WTC11 (cell line): ENCODE data around the gene ISOC2.
A peak's percentile ranks its signal among the peaks of the same experiment; 100 is the strongest.

Experiments used
- CREB1 ChIP-seq: sonication (generic); formaldehyde crosslinking; IDR thresholded peaks from 2 replicates; pipeline ENCODE4 v1.8.0; 2023; ENCODE audit warnings: mild to moderate bottlenecking, missing genetic modification reagents
- KAT7 ChIP-seq: sonication (generic); formaldehyde crosslinking; IDR thresholded peaks from 2 replicates; pipeline ENCODE4 v1.8.1; 2023; ENCODE audit warnings: missing genetic modification reagents, mild to moderate bottlenecking, borderline replicate concordance
- TEAD4 ChIP-seq: sonication (generic); formaldehyde crosslinking; IDR thresholded peaks from 2 replicates; pipeline ENCODE4 v1.8.0; 2022; ENCODE audit warnings: mild to moderate bottlenecking, missing genetic modification reagents
- TF ChIP-seq, protein P1 (sequence below): fragments of 250-450 bp; sonication (Bioruptor Pico); IDR thresholded peaks from 2 replicates; pipeline ENCODE4 v1.9.0; 2021; ENCODE audit warnings: mild to moderate bottlenecking, borderline replicate concordance
- TF ChIP-seq, protein P2 (sequence below): fragments of 200-600 bp; IDR thresholded peaks from 2 replicates; pipeline ENCODE4 v1.8.0; 2022; ENCODE audit warnings: antibody characterized with exemption
- TF ChIP-seq, protein P3 (sequence below): sonication (generic); formaldehyde crosslinking; IDR thresholded peaks from 2 replicates; pipeline ENCODE4 v1.8.0; 2022; ENCODE audit warnings: mild to moderate bottlenecking, missing genetic modification reagents

DNA sequence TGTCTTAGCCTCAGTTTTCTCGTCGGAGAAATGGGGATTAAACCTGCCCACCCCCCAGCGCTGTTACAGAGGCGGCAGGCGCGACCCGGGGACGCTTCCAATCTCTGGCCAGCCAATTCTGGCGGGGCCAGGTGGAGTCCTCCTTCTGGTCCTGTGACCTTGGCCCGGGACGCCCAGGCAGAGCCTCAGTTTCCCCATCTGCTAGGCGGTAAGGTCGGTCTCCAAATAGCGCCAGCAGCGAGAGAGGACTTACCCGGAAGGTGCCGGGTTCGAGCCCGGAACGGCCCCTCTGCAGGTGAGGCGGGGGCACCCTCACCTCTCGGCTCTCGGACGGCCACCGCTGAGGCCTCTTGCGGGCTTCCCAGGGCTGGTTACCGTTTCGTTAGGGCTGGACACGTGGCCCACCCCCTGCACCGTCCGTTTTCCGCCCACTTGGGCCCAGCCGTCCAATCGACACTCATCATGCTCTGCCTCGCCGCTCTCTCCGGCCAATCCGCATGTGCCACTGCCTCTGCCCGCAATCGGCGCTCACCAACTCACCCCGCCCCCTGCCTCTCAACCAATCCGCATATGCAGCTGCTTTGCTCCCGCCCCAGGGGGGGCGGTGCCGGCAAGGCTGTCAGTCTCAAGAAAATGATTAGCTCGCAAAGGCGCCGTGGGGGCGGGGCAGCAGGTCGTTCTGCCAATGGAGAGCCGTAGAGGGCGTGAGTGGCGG lies at the start of gene ISOC2:
- TF ChIP-seq CREB1 (CRISPR knock-in tag) (no peak), KAT7 (no peak), TEAD4 (CRISPR knock-in tag) (no peak)
- TF ChIP-seq, protein P1, sequence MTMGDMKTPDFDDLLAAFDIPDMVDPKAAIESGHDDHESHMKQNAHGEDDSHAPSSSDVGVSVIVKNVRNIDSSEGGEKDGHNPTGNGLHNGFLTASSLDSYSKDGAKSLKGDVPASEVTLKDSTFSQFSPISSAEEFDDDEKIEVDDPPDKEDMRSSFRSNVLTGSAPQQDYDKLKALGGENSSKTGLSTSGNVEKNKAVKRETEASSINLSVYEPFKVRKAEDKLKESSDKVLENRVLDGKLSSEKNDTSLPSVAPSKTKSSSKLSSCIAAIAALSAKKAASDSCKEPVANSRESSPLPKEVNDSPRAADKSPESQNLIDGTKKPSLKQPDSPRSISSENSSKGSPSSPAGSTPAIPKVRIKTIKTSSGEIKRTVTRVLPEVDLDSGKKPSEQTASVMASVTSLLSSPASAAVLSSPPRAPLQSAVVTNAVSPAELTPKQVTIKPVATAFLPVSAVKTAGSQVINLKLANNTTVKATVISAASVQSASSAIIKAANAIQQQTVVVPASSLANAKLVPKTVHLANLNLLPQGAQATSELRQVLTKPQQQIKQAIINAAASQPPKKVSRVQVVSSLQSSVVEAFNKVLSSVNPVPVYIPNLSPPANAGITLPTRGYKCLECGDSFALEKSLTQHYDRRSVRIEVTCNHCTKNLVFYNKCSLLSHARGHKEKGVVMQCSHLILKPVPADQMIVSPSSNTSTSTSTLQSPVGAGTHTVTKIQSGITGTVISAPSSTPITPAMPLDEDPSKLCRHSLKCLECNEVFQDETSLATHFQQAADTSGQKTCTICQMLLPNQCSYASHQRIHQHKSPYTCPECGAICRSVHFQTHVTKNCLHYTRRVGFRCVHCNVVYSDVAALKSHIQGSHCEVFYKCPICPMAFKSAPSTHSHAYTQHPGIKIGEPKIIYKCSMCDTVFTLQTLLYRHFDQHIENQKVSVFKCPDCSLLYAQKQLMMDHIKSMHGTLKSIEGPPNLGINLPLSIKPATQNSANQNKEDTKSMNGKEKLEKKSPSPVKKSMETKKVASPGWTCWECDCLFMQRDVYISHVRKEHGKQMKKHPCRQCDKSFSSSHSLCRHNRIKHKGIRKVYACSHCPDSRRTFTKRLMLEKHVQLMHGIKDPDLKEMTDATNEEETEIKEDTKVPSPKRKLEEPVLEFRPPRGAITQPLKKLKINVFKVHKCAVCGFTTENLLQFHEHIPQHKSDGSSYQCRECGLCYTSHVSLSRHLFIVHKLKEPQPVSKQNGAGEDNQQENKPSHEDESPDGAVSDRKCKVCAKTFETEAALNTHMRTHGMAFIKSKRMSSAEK (CRISPR knock-in tag): 0 out of 2 replicates have a peak, but pooled peaks have one; percentile 87
- TF ChIP-seq, protein P2, sequence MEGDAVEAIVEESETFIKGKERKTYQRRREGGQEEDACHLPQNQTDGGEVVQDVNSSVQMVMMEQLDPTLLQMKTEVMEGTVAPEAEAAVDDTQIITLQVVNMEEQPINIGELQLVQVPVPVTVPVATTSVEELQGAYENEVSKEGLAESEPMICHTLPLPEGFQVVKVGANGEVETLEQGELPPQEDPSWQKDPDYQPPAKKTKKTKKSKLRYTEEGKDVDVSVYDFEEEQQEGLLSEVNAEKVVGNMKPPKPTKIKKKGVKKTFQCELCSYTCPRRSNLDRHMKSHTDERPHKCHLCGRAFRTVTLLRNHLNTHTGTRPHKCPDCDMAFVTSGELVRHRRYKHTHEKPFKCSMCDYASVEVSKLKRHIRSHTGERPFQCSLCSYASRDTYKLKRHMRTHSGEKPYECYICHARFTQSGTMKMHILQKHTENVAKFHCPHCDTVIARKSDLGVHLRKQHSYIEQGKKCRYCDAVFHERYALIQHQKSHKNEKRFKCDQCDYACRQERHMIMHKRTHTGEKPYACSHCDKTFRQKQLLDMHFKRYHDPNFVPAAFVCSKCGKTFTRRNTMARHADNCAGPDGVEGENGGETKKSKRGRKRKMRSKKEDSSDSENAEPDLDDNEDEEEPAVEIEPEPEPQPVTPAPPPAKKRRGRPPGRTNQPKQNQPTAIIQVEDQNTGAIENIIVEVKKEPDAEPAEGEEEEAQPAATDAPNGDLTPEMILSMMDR: no peak
- TF ChIP-seq, protein P3, sequence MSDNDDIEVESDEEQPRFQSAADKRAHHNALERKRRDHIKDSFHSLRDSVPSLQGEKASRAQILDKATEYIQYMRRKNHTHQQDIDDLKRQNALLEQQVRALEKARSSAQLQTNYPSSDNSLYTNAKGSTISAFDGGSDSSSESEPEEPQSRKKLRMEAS: peak; percentile 95
